Inferior parietal cortex (tissue), 1 donor: ENCODE data around the gene GTF3C2.

Experiments used
- DNase-seq: peaks from one replicate; pipeline ENCODE4 v3.0.0-alpha.2; 2016; ENCODE audit errors: extremely low spot score

Gene GTF3C2

DNA sequence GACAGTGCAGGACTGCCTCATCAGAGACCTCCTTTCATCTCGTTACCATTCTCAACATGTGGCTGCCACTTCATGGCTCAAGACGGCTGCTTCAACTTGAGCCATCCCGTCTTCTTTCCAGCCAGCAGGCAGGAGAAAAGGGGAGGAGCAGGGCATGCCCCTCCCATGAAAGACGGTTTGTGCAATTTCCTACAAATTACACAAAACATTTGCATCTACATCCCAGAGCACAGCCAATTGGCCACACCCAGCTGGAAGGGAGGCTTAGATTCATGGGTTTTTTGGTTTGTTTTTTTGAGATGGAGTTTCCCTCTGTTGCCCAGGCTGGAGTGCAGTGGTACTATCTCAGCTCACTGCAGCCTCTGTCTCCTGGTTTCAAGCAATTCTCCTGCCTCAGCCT is 60.1 kb downstream of the GTF3C2 start:
- DNase-seq: no peak

DNA sequence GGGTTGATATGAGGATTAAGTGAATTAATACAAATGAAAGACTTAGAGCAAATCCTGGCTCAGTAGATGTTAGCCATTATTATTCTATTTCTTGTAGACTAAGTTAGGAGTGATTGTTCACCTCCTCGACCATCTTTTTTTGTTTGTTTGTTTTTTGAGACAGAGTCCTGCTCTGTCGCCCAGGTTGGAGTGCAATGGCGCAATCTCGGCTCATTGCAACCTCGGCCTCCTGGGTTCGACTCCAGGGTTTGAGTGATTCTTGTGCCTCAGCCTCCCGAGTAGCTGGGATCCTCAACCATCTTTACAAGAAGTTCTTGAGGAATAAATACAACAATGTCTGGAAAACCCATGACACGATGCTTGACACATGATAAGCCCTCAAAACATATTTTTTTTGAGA is 61.6 kb downstream of the GTF3C2 start:
- DNase-seq: no peak

DNA sequence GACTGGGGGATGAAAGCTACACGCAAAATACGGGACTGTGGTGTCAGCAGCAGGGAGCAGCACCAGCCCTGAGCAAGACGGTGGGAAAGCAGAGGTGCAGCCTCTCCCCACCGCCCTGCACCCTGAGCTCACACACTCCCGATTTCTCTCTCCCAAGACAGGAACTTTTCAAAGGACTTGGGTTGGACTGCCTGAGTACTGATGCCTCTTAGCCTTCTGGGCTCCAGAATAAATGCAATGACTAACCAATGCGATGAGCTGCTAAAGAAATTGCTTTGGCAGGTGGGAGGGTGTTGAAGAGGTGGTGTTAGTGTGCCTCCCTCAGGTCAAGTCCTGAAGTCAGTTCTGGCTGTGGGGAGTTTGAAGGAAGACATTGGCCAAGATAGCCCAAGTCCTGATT is 64.7 kb downstream of the GTF3C2 start:
- DNase-seq: no peak

DNA sequence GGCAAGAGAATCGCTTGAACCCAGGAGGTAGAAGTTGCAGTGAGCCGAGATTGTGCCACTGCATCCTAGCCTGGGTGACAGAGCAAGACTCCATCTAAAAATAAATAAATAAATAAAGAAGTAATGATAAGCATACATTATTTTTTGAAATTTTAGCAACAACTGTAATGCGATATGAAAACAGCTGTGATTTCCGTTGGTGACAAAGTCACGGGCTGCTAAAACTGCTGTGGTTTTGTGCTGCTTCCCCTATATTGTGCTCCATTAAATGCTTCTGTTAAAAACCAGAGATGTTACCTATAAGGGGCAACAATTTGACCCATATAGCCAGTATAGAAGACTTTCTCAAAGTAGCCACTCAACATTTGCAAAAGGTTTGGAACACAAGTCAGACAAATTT is 66.0 kb downstream of the GTF3C2 start:
- DNase-seq: no peak

DNA sequence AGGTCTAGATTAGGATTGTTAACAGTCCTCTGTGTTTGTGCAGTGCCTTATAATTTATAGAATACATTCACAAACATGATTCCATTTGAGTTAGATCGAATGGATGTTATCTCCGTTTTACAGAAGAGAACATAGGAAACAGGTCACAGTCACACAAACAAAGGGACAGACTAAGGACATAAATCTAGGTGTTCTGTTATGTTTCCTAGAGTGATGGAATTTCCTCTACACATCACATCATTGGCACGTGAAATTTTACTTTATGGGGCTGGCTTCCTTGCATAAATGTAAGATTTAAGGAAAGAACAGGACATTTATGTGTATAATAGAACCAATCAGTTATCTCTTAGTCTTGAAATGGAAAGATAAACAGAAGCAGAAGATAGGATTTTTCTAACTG is 68.0 kb downstream of the GTF3C2 start:
- no peak for DNase-seq

DNA sequence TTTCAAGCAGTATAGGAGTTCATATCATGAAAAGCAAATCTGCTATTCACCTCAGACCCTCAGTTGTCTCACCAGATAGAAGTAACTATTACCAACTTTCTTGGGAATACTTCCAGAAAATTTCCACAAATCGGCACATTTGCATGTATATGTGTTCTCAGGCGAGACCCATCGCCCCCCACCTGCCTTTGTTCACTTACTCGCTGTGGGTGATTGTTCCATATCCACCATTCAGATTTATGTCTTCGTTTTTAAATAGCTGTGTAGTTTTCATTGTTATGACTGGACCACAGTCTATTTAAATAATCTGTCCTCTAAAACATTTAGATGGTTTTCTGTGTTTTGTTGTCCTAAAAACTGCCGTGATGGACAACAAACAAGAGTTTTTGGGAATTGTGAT is 71.1 kb downstream of the GTF3C2 start:
- DNase-seq: no peak

DNA sequence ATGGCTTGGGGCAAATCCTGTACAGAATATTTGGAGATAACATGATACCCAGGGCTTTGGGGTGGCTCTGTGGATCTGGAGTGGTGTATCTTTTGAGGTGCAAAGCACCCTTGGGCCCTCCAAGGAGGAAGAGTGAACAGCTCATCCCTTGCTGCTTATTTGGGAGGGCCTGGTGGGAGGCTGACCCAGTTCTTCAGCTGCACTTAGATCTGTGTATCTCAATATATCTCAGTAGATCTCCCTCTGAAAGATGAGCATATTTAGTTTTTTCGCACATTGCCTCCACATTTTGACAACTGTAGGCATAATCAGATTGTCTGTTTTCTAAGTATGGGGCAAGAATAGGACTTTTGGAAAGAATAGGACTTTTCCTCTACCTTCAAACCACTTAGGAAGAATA is 71.6 kb downstream of the GTF3C2 start:
- DNase-seq: no peak

DNA sequence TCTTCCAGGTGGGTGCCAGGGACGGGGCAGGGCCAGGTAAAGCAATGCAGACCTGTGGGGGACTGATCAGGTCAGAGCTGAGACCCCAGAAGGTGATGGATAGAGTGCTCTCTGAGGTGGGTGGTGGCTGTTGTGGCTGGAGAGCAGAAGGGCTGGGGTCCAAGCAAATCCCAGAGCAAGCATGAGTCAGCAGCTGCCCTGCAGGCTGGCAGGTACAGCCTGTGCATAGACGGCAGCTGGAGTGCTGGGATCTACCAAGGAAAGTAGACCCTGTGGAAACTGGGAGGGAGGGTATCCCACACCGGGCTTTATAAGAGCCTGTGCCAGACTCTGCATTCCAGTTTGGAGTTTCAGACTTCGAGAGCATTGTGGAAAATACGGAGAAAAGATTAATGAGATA is 73.7 kb downstream of the GTF3C2 start:
- DNase-seq: no peak

DNA sequence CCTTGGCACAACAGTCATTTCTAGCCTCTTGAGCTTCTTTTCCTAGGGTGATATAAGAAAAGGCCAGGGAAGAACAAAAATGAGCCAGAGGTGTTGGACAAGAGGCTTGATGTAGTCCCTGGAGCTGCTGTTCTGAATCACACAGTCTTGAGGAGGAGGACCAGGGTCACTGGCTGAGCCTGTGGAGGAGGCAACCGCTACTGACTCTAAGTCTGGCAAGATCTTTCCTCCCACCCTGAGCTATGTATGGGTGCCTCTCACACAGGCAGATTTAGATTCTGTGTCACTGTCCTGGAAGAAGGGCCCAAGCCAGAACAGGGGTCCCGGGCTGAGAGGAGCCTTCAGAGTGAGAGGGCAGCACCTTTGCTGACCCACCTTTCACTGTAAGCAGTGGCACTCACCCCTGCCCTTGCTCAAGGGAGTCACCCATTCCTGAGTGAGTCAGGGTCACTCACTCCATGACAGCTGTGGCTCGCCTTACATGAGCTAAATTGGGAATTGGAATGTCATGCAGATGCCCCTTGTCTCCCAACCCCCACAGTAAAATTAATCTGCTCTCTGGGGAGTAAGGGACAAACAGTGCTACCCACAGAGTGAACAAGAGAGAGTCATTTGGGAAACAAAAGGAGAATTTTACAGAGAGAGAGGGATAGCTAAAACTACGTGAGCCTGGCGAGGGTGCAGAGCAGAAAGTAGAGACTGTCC is 74.6 kb downstream of the GTF3C2 start, which contains the start of gene TRIM54:
TRIM54 (plus strand) TSS at position 575 of the 705 bp plus-strand sequence. CDS start 303 bp downstream, outside the sequence.
- DNase-seq: no peak

DNA sequence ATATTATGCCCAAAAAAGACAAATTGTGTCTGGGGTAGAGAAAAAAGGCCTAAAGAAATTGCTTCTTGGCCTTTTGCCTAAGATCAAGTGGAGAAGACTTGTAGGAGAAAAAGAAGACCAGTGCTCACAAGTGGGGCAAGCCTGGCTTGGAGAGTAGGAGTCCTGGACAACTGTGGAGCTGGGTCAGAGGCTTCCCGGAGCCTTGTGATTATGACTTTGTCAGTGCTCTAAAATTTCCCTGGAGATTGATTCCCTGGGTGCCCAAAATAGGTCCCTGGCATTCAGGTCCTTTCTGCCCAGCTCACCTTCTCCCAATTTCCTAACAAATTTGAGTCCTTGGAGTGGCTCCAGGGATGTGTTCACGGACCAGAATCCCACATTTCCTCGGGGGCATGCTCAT is 75.1 kb downstream of the GTF3C2 start:
- no peak for DNase-seq

DNA sequence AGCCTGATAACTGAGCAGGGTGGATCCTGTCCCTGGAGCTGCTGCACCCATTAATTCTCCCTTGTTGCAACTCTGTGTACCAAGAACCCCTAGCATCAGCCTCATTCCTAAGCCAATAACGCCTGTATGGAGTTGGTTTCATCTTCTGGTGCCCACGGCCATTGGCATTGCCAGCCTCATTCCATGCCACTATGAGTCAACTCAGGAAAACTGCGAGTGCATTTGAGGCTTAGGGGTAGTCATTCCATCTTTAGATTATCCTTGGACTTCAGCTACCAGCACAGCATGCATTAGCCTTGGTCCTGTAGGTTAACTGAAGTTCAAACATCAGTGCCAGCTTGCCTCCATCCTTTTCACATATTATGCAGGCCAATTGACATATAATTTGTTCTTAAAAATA is 75.7 kb downstream of the GTF3C2 start:
- no peak for DNase-seq

DNA sequence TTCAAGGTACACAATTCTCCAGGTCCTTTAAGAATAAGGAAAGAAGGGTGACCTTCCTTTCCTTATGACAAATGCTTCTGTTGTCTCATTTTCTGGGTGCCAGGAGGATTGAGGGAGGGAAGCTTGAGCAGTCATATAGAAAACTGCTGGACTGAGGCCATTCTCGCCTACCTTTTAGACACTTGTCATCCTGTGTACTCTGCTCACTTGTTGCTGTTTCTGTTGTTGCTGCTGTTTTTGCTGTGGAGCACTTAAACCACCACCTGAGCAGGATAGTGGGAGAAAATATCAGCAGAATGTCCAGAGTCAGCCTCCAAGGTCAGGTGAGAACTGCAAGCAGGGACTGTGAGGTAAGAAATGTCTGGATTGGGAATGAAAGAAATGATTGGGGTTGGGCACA is 78.6 kb downstream of the GTF3C2 start:
- DNase-seq: no peak
